HG03439 (cell line): ENCODE data around the gene INSL3.
"Not testable (repeated sequence)": the region's sequence is repeated elsewhere in the genome, so short reads cannot be mapped to it uniquely, and the experiment has no call there.

Experiments used
- ATAC-seq: cut with Tn5 transposase; IDR thresholded peaks from one replicate; pipeline ENCODE4 v1.9.1; 2021; ENCODE audit warnings: mild to moderate bottlenecking, moderate library complexity; ENCODE audit not compliant: unreplicated experiment

The INSL3 gene

DNA sequence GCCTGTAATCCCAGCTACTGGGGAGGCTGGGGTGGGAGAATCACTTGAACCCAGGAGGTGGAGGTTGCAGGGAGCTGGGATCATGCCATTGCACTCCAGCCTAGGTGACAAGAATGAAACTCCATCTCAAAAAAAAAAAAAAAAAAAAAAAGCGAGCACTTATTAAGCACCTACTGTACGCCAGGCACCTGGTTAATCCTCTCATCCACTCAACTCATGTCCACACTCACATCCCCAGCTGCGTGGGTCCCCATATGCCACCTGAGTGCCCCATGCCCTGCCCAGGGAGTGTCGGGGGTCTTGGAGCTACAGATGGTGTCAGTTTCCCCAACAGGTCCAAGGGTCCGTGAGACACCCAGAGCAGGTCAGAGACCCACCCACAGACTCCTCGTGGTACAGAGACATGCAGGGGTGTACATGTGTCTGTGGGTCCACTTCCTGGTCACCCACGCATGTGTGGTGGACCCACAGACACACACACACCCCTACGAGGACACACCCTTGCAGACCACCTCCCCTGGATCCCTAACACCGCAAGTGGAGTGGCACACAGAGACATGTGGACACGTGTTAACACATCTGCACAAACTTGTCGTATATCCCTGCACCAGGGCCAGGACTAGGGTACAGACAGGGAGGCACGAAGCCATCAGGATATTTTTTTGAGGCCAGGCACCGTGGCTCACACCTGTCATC is 3.5 kb downstream of the INSL3 start:
- ATAC-seq = no peak

DNA sequence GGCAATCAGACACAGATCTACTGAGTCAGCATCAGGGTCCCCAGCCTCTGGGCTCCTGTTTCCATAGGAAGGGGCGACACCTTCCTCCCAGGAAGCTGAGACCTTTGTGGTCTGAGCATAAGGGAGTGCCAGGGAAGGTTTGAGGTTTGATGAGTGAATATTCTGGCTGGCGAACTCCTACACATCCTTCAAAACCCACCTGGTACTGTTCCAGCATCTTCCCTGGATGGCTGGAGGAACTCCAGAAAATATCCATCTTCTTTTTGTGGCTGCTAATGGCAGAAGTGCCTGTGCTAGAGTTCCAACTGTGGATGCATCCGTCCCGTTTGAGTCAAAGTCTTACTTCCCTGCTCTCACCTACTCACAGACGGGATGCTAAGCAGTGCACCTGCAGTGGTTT is 9.2 kb downstream of the INSL3 start:
- ATAC-seq = no peak

DNA sequence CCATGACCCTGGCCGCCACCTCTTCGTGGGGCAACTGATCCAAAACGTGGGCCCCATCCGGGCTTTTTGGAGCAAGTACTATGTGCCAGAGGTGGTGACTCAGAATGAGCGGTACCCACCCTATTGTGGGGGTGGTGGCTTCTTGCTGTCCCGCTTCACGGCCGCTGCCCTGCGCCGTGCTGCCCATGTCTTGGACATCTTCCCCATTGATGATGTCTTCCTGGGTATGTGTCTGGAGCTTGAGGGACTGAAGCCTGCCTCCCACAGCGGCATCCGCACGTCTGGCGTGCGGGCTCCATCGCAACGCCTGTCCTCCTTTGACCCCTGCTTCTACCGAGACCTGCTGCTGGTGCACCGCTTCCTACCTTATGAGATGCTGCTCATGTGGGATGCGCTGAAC is 9.6 kb downstream of the INSL3 start:
- ATAC-seq = no peak

DNA sequence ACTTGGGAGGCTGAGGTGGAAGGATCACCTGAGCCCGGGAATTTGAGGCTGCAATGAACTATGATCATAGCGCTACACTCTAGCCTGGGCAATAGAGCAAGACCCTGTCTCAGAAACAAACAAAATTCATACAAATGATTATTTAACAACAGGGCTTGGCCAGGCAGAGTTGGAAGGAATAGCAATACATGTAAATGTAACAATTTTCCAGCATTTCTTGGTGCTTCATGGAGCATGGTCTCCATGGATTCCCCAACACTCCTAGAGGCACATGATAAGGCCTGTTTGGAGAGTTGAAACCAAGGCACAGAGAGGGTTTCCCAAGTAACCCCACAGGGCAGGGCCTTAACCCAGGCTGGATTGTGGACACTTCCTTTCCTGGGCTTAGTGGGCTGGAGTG is 10.2 kb downstream of the INSL3 start:
- ATAC-seq = no peak

DNA sequence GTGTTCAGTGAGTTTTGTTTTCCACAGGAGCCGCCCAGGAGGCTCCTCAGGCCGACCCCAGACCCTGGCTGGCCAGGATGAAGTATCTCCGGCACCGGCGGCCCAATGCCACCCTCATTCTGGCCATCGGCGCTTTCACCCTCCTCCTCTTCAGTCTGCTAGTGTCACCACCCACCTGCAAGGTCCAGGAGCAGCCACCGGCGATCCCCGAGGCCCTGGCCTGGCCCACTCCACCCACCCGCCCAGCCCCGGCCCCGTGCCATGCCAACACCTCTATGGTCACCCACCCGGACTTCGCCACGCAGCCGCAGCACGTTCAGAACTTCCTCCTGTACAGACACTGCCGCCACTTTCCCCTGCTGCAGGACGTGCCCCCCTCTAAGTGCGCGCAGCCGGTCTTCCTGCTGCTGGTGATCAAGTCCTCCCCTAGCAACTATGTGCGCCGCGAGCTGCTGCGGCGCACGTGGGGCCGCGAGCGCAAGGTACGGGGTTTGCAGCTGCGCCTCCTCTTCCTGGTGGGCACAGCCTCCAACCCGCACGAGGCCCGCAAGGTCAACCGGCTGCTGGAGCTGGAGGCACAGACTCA is 13.5 kb downstream of the INSL3 start:
- ATAC-seq = no peak

DNA sequence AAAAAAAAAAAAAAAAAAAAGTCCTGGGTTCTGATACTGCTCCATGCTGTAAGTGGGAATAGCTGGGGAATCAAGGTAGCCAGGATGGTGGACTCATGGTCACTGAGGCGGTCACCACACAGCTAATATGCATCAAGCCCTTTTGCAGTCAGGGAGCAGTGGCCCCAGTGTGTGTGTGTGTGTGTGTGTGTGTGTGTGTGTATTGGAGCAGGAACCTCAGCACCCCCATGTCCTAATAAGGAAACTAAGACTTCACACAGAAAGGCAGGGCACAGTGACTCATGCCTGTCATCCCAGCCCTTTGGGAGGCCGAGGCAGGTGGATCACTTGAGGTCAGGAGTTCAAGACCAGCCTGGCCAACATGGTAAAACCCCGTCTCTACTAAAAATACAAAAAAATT is 14.4 kb downstream of the INSL3 start:
- ATAC-seq = no peak

DNA sequence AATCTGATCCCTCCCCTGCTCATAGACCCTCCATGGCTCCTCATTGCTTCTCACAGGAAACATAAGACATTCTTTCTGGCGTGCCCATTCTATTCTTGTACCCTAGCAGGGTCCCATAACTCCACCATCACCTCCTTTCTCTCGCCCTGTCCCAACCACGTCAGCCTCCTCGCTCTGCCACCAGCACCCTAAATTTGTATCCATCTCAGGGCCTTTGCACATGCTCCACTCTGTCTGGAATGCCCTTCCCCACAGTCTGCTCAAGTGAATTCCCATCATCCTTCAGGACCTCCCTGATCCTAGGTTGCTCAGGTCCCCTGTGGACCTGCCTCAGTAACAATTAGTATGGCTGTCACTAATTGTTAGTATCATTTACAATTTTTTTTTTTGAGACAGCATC is 15.9 kb downstream of the INSL3 start:
- ATAC-seq = no peak

DNA sequence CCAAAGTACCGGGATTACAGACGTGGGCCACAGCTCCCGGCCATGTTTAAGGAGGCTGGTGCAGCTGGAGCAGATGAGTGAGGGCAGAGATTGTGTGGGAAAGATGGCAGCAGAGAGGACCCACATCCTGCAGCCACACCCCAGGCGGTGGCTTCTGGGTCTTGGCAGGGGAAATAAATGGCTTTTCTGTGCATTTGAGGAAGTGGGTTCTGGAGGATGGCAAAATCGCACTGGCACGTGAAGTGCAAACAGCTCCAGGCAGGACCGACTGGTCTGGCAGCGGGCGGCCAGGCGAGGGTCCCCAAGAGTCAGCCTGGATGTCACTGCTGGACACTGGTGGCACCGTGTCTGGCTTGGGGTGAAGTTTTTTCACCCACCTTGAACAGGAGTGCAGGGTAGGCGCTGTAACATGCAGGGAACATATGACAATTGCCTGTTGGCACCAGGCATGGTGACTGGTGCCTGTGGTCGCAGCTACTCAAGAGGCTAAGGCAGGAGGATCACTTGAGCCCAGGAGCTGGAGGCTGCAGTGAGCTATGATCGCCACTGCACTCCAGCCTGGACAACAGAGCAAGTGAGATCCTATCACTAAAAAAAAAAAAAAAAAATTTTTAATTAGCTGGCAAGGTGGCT is 17.9 kb downstream of the INSL3 start:
- no peak for ATAC-seq

DNA sequence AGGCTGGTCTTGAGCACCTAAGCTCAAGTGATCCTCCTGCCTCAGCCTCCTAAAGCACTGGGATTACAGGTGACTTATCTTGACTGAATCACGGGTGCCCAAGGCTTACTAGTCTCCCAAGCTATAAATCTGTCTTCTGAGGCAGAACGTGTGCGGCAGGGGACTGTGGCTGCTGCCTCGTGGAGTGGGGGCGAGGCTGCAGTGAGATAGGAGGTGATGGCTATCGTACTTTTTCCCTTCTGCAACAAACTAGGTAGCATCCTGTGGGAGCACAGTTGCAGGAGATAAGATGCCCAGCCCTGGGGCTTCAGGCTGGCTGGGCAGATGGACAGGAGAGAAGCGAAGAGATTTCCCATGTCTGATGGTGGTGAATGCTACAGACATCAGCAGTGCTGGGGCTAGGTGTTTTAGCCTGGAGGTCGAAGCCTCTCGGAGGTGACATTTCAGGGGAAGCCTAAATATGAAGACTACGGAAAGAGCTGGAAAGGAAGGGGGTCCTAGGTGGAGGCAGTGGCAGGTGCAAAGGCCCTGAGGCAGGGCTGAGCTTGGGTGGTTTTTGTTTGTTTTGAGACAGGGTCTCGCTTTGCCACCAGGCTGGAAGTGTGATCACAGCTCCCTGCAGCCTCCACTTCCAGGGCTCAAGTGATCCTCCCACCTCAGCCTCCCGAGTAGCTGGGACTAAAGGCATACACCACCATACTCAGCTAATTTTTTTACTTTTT is 19.0 kb downstream of the INSL3 start:
- ATAC-seq = no peak

DNA sequence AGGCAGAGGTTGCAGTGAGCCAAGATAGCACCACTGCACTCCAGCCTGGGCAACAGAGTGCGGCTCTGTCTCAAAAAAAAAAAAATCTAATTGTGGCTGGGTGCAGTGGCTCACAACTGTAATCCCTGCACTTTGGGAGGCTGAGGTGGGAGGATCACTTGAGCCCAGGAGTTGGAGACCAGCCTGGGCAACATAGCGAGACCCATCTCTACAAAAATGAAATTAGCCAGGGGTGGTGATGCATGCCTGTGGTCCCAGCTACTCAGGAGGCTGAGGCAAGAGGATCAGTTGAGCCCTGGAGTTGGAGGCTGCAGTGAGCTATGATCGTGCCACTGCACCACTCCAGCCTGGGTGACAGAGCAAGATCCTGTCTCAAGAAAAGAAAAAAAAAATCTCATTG is 22.7 kb downstream of the INSL3 start:
- ATAC-seq = not testable (repeated sequence)

DNA sequence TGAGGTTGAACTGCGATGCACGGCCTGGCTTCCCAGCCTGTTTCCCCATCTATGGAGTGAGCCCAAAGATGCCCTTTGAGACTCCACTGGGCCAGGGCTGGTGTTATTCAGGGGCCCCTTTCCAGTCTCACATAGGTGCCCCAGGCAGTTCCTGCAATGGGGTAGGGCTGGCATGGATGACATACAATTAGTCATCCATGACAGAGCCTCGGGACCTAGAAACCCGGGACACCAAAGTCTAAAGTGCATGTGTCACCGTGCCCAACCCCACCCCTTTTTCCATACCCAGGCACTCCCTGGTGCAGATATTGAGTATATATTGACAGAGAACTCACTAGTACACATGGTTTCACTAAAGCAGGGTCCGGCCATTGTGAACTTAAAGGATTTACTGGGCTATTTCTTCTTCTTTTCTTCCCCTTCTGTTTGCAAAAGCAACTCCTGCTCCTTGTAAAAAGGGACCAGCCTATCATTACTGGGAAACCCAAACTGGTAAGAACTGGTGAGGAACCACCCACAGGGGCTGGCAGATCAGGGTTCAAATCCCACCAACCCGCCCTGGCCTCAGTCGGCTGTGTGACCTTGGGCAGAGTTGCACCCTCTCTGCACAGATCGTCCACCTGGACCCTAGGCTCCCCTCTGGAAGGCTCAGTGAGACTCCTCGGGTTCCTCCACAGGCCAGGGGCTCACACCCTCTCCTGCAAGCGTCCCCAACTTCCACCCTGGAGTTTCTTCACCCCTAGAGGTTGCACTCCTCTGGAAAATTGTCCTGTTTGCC is 23.7 kb downstream of the INSL3 start:
- ATAC-seq = no peak

DNA sequence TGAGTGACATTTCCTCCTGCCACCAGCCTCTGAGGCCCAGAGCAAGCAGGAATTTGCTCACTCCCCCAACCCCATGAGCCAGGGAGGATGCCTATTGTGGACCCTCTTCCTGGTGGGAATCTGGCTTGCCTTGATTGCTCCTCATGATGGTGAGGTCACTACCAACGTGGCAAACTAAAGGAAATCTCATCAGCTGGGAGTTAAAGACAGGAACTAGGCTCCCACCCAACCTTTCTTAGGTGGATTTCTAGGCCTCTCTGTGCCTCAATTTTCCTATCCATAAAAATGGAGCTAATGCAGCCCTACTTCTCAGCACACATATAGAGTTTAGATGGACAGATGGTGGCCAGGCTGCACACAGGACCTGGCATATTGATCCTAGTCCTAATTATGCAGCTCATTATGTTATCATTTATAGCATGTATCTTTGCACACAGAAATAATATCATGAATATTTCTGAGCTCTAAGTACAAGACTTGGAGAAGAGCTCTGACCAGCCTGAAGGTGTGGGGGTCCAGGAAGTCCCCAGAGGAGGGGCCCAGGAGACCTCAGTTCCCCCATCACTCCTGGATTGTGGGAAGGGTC is 24.4 kb downstream of the INSL3 start:
- ATAC-seq = no peak

DNA sequence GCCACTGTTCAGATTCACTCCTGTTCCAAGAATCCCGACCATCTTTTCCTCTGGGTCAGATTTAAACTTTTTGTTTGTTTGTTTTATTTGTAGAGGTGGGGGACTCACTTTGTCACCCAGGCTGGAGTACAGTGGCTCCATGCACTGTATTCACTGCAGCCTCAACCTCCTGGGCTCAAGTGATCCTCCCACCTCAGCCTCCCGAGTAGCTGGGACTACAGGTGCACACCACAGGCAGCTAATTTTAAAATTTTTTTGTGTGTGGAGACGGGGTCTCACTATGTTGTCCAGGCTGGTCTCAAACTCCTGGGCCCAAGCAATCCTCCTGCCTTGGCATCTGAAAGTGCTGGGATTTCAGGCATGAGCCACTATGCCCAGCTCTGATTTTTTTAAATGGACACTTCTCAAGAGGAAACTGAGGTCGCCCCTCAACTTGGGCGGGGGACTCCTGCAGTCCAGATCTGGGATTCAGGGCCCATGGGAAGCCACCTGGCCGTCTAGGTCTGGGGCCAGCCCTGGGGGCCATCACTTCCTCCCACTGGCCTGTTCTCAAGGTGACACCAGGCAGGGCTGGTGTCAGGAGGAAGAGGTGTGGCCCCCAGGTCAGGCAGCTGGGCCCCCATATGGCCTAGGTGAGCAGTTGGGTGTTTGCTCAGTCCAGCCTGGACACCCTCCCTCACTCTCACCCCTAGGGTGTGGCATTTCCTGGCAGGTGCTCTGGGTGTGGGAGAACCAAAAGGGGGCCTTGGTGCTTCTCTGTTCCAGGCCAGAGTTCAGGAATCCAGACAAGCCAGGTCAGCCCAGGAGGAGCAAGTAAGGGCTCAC is 25.1 kb downstream of the INSL3 start:
- no peak for ATAC-seq

DNA sequence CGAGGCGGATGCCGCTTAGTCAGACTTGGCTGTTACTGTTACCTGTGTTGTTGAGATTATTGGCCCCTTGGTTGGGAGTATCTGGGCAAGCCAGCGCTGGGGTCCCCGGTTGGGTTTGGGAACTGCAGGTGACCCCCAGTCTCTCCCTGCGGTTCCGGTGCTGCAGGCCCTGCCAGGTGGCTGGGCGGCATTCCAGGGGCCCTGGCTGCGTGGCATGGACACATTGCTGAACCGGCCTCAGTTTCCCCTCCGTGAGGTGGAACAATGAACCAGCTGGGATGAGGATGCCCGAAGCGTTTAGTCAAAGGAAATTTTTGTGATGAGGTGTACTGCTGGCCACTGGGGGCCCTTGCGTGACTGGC is 25.8 kb downstream of the INSL3 start:
- ATAC-seq = no peak

DNA sequence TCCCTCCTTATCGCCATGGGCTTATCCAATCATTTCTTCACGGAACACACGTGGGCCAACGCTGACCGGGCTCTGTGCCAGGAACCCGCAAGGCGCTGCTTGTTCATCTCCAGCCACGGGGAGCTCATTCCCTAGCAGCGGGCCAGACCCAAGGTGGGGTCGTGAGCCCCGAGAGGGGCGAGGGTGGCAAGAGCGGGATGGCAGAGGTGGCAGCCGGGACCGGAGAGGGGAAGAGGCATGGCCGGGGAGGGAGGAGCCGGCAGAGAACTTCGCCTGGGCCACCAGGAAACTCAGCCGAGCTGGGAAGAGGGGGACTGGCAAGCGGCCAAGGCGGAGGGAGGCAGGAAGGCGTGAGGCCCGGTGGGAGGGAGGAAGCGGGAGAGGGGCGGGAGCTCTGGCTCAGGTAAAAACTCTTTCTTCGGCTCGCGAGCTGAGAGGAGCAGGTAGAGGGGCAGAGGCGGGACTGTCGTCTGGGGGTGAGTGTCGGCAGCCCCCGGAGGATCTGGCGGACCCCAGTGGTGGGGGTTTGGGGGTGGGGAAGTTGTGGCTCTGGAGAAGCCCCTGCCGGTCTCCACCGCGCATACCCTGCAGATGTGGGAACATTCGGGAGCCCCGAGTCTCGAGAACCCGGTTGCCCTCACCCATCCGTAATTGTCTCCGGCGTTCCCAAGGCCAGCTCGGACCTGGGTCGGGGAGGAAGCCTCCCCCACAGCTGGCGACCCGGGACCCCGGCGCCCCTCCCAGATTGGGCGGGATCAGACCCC is 26.4 kb downstream of the INSL3 start, which contains the start of gene B3GNT3:
B3GNT3 (plus strand) TSS at position 408 of the 764 bp plus-strand sequence. CDS start 12,670 bp downstream, outside the sequence.
- no peak for ATAC-seq

DNA sequence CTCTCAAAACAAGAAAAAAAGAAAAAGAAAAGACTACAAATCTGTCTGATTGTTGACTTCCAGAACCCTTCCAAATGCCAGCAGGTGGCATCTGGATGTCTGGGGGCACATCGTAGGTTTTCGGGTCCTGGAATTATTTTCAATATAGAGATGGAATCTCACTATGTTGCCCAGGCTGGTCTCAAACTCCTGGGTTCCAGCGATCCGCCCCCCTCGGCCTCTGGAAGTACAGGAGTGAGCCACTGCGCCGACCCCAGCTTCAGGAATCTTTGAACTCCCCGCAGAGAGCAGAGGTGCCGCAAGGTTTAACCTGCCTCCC is 26.9 kb downstream of the INSL3 start:
- no peak for ATAC-seq

DNA sequence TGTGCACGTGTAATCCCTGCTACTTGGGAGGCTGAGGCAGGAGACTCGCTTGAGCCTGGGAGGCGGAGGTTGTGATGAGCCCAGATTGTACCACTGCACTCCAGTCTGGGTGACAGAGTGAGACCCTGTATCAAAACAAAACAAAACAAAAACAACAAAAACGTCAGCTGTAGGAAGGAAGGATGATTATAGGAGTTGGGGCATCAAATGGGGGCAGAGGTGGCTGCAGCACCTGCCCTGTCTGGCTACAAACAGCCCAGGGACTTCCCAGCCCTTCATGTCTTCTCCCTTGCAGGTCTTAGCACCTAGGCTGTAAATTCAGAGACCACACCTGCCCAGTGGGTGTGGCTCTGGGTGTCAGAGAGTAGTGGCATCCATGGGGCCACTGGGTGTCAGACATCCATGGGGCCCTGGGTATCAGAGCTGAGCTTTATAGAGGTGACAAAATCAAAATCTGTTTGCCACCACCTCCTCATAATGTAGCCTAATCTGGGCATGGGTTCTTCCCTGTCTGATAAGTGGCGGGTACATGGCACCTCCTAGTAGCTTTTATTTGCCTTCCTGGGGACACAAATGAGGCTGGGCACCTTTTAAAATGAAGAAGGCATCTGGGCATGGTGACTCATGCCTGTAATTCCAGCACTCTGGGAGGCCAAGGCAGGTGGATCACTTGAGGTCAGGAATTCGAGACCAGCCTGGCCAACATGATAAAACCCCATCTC is 31.1 kb downstream of the INSL3 start:
- no peak for ATAC-seq

DNA sequence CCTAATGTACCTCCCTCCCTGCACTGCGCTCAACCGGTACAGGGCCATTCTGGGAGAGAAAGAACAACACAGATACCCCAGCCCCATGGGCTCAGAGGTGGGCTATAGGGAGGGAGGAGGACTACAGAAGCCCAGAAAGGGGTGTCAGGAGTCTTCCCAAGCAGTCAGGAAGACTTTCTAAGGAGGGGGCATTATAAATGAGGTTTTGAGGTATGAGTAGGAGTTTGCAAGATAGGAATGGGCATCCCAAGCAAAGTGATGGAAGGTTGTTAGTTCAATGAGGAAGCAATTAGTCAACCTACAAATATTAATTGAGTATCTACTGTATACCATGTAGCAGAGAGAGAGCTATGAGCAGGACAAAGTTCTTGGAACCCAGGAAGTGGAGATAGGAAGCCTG is 32.7 kb downstream of the INSL3 start:
- no peak for ATAC-seq
